OCI-LY7 (cell line): ENCODE results near the gene PSMA4.

Experiments used
- EZH2phosphoT487 ChIP-seq: fragments of 200-600 bp; sonication (generic); IDR thresholded peaks from 2 replicates; pipeline ENCODE4 v1.6.1; 2018; ENCODE audit warnings: low read depth, borderline replicate concordance, mild to moderate bottlenecking, mixed run types, antibody characterized with exemption, low read length, moderate library complexity, mixed read lengths
- TF ChIP-seq, protein P1 (sequence below): fragments of 200-600 bp; sonication (generic); conservative IDR thresholded peaks from 2 replicates; pipeline ENCODE4 v1.5.1; 2014; ENCODE audit warnings: mild to moderate bottlenecking, antibody characterized with exemption, low read length, moderate library complexity, mixed read lengths

DNA sequence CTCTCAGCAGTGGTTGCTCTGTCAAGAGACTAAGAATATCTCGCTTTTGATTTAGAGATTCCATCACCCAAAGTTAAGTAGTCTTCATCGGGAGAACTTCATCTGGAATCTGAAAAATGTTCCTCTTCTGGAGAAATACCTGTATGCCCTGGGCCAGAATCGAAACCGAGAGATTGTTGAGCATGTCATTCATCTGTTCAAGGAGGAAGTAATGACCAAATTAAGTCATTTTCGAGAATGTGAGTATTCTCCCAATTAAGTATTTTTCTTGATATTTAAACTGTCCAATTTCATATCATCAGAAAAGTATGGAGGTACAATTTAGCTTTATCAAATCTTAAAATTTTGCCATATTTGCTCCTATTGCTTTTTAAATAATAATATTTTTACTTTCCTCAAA lies 12.9 kb upstream of the PSMA4 start:
- TF ChIP-seq, protein P1, sequence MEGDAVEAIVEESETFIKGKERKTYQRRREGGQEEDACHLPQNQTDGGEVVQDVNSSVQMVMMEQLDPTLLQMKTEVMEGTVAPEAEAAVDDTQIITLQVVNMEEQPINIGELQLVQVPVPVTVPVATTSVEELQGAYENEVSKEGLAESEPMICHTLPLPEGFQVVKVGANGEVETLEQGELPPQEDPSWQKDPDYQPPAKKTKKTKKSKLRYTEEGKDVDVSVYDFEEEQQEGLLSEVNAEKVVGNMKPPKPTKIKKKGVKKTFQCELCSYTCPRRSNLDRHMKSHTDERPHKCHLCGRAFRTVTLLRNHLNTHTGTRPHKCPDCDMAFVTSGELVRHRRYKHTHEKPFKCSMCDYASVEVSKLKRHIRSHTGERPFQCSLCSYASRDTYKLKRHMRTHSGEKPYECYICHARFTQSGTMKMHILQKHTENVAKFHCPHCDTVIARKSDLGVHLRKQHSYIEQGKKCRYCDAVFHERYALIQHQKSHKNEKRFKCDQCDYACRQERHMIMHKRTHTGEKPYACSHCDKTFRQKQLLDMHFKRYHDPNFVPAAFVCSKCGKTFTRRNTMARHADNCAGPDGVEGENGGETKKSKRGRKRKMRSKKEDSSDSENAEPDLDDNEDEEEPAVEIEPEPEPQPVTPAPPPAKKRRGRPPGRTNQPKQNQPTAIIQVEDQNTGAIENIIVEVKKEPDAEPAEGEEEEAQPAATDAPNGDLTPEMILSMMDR, result no peak
- no peak for TF ChIP-seq EZH2phosphoT487
